H1 (cell line): ENCODE results near the gene BRAT1. TPM values are rescaled to one million over a fixed set of nuclear protein-coding genes. Genes with fewer than 3 reads are reported as not detected.

Source experiments
- CTCF ChIA-PET: fragments of 300-600 bp; sonication (Branson Sonifier 250); formaldehyde crosslinking; loops from one replicate; lab custom pipeline; 2021; ENCODE audit not compliant: partially characterized antibody; lab: Charles Lee
- POLR2A ChIA-PET: fragments of 300-600 bp; sonication (Branson Sonifier 250); formaldehyde crosslinking; loops from one replicate; lab custom pipeline; 2021; ENCODE audit warnings: inconsistent platforms; ENCODE audit not compliant: partially characterized antibody; lab: Charles Lee
- DNase-seq, 2 experiments: peaks; one replicate each; pipeline versions ENCODE4 v3.0.0 to v3.0.0-alpha.2; 2010 to 2022; ENCODE audit warnings: low spot score in 2 of 2, low read depth in 1 of 2, mixed read lengths in 1 of 2
- FAIRE-seq: peaks from 2 replicates; lab custom pipeline; 2011; peaks lifted over from hg19 to GRCh38; lab: Jason Lieb, UNC
- H2AFZ ChIP-seq: 2 replicates; pipeline ENCODE4 v1.8.1; 2012; ENCODE audit warnings: low read length, inconsistent platforms
- H2AK5ac ChIP-seq: 2 replicates; pipeline ENCODE4 v1.6.1; 2013; ENCODE audit warnings: low read depth, low read length
- H2BK120ac ChIP-seq: replicated peaks from 2 replicates; pipeline ENCODE3; 2013; ENCODE audit warnings: low read depth, low read length, inconsistent platforms
- H2BK12ac ChIP-seq: 2 replicates; pipeline ENCODE4 v1.6.1; 2013; ENCODE audit warnings: low read depth, low read length
- H2BK15ac ChIP-seq: 2 replicates; pipeline ENCODE4 v1.6.1; 2013; ENCODE audit warnings: low read length
- H2BK20ac ChIP-seq: 2 replicates; pipeline ENCODE4 v1.6.1; 2013; ENCODE audit warnings: low read length
- H2BK5ac ChIP-seq: 2 replicates; pipeline ENCODE4 v1.6.1; 2013; ENCODE audit warnings: low read depth, low read length
- H3K14ac ChIP-seq: 2 replicates; pipeline ENCODE4 v1.6.1; 2013; ENCODE audit warnings: inconsistent platforms; ENCODE audit not compliant: insufficient read length
- H3K18ac ChIP-seq: 2 replicates; pipeline ENCODE4 v1.6.1; 2013; ENCODE audit warnings: low read length; ENCODE audit errors: extremely low read depth
- H3K23ac ChIP-seq: 2 replicates; pipeline ENCODE4 v1.6.1; 2013; ENCODE audit warnings: inconsistent platforms; ENCODE audit not compliant: insufficient read length
- H3K23me2 ChIP-seq: 2 replicates; pipeline ENCODE4 v1.6.1; 2013; ENCODE audit warnings: low read depth, low read length
- H3K27ac ChIP-seq: 2 replicates; pipeline ENCODE4 v1.6.1; 2011; ENCODE audit warnings: low read depth, low read length, inconsistent platforms
- H3K27me3 ChIP-seq, 4 experiments: replicated peaks in 1 of 4; 1 replicate in 1 of 4; 2 replicates in 3 of 4; pipeline versions ENCODE4 v1.6.1 to v1.8.1; 2011 to 2013; ENCODE audit warnings: low read length in 3 of 4, mild to moderate bottlenecking in 3 of 4, inconsistent platforms in 2 of 4, mixed read lengths in 2 of 4, moderate library complexity in 1 of 4; ENCODE audit not compliant: control insufficient read depth in 3 of 4, insufficient read depth in 3 of 4; ENCODE audit errors: extremely low read depth in 1 of 4
- H3K36me3 ChIP-seq, 4 experiments: 2 replicates each; pipeline versions ENCODE4 v1.6.1 to v1.8.1; 2011 to 2013; ENCODE audit warnings: mild to moderate bottlenecking in 4 of 4, low read length in 3 of 4, moderate library complexity in 2 of 4, control low read depth in 1 of 4, inconsistent platforms in 1 of 4; ENCODE audit not compliant: insufficient read depth in 4 of 4, control insufficient read depth in 2 of 4
- H3K4ac ChIP-seq: replicated peaks from 2 replicates; pipeline ENCODE3; 2013; ENCODE audit warnings: low read length, low read depth, mixed read lengths, inconsistent platforms; ENCODE audit not compliant: insufficient read length
- H3K4me1 ChIP-seq, 4 experiments: replicated peaks in 1 of 4; 1 replicate in 1 of 4; 2 replicates in 3 of 4; pipeline versions ENCODE4 v1.6.1 to v1.8.1; 2011 to 2013; ENCODE audit warnings: low read length in 3 of 4, inconsistent platforms in 2 of 4, mixed read lengths in 1 of 4; ENCODE audit not compliant: insufficient read depth in 4 of 4, control insufficient read depth in 3 of 4
- H3K4me2 ChIP-seq, 2 experiments: 2 replicates each; pipeline versions ENCODE4 v1.6.1 to v1.8.1; 2011 to 2013; ENCODE audit warnings: low read depth in 2 of 2, low read length in 2 of 2, control low read depth in 1 of 2, inconsistent platforms in 1 of 2, mild to moderate bottlenecking in 1 of 2; ENCODE audit not compliant: insufficient read depth in 1 of 2
- H3K4me3 ChIP-seq, 4 experiments: fragments of 200-600, 300-600 bp in 1 of 4; sonication (generic), shearing (Covaris generic), sonication (Bioruptor Twin) in 1 of 4; 2 replicates each; pipeline versions ENCODE4 v1.5.1 to v1.8.1; 2011 to 2016; ENCODE audit warnings: low read length in 4 of 4, low read depth in 3 of 4, control low read depth in 2 of 4, inconsistent platforms in 2 of 4, mild to moderate bottlenecking in 2 of 4, mixed read lengths in 1 of 4, moderate library complexity in 1 of 4; ENCODE audit not compliant: insufficient read depth in 2 of 4; ENCODE audit errors: extremely low read depth in 1 of 4
- H3K56ac ChIP-seq: replicated peaks from 2 replicates; pipeline ENCODE3; 2013; ENCODE audit warnings: low read depth, mild to moderate bottlenecking, mixed read lengths, low read length, inconsistent platforms; ENCODE audit not compliant: insufficient read length
- H3K79me1 ChIP-seq: 2 replicates; pipeline ENCODE4 v1.6.1; 2013; ENCODE audit warnings: low read depth, low read length, control low read depth
- H3K79me2 ChIP-seq, 2 experiments: 2 replicates each; pipeline versions ENCODE4 v1.6.1 to v1.8.1; 2012 to 2013; ENCODE audit warnings: low read length in 2 of 2, mild to moderate bottlenecking in 2 of 2, inconsistent platforms in 1 of 2; ENCODE audit not compliant: insufficient read depth in 2 of 2, control insufficient read depth in 1 of 2
- H3K9ac ChIP-seq, 4 experiments: replicated peaks in 1 of 4; 1 replicate in 1 of 4; 2 replicates in 3 of 4; pipeline versions ENCODE4 v1.6.1 to v1.8.1; 2011 to 2013; ENCODE audit warnings: low read depth in 3 of 4, low read length in 3 of 4, control low read depth in 2 of 4, mild to moderate bottlenecking in 2 of 4, moderate library complexity in 2 of 4, inconsistent platforms in 1 of 4; ENCODE audit errors: extremely low read depth in 1 of 4
- H3K9me3 ChIP-seq, 2 experiments: 2 replicates each; pipeline versions ENCODE4 v1.6.1 to v1.8.1; 2012 to 2013; ENCODE audit warnings: mild to moderate bottlenecking in 2 of 2, moderate library complexity in 2 of 2, control low read depth in 1 of 2, inconsistent platforms in 1 of 2, low read depth in 1 of 2, low read length in 1 of 2, mixed read lengths in 1 of 2; ENCODE audit not compliant: insufficient read depth in 2 of 2
- H4K20me1 ChIP-seq, 2 experiments: replicated peaks in 1 of 2; 2 replicates each; pipeline versions ENCODE3 to v1.8.1; 2011 to 2013; ENCODE audit warnings: inconsistent platforms in 2 of 2, low read length in 2 of 2, mild to moderate bottlenecking in 1 of 2; ENCODE audit not compliant: insufficient read depth in 2 of 2, control insufficient read depth in 1 of 2
- H4K5ac ChIP-seq: 2 replicates; pipeline ENCODE4 v1.6.1; 2013; ENCODE audit warnings: low read length, low read depth, mixed read lengths, inconsistent platforms; ENCODE audit not compliant: insufficient read length
- H4K8ac ChIP-seq: 2 replicates; pipeline ENCODE4 v1.8.0; 2013; ENCODE audit warnings: mild to moderate bottlenecking, moderate library complexity, low read length, inconsistent platforms; ENCODE audit not compliant: insufficient read depth; ENCODE audit errors: extremely low read depth
- H4K91ac ChIP-seq: replicated peaks from 2 replicates; pipeline ENCODE3; 2013; ENCODE audit warnings: low read length, mixed read lengths, inconsistent platforms; ENCODE audit not compliant: insufficient read length
- HDAC2 ChIP-seq, 2 experiments: fragments of 300-600 bp in 1 of 2; sonication (generic) in 1 of 2; IDR thresholded peaks; 2 replicates each; pipeline ENCODE4 v1.6.1; 2011 to 2012; ENCODE audit warnings: low read depth in 2 of 2, low read length in 2 of 2, mild to moderate bottlenecking in 2 of 2, moderate library complexity in 2 of 2, borderline replicate concordance in 1 of 2, inconsistent platforms in 1 of 2
- KDM1A ChIP-seq: fragments of 200-600, 300-600 bp; sonication (generic); IDR thresholded peaks from 2 replicates; pipeline ENCODE4 v1.7.1; 2016; ENCODE audit warnings: mild to moderate bottlenecking, low read length, borderline replicate concordance
- NRF1 ChIP-seq: IDR thresholded peaks from 2 replicates; pipeline ENCODE4 v1.6.1; 2011; ENCODE audit warnings: mild to moderate bottlenecking, low read depth, low read length, improper control_type of control experiment
- POU5F1 ChIP-seq: IDR thresholded peaks from 2 replicates; pipeline ENCODE4 v1.6.1; 2011; ENCODE audit warnings: low read depth, mild to moderate bottlenecking, low read length, moderate library complexity
- RFX5 ChIP-seq: IDR thresholded peaks from 2 replicates; pipeline ENCODE4 v1.6.1; 2011; ENCODE audit warnings: low read depth, low read length, improper control_type of control experiment, borderline replicate concordance
- SIN3A ChIP-seq, 2 experiments: IDR thresholded peaks in 1 of 2; conservative IDR thresholded peaks in 1 of 2; 2 replicates each; pipeline ENCODE4 v1.6.1; 2011 to 2012; ENCODE audit warnings: low read length in 2 of 2, improper control_type of control experiment in 1 of 2, low read depth in 1 of 2, mild to moderate bottlenecking in 1 of 2
- SRF ChIP-seq: IDR thresholded peaks from 2 replicates; pipeline ENCODE4 v1.6.1; 2011; ENCODE audit warnings: mild to moderate bottlenecking, low read depth, low read length, moderate library complexity
- WGBS, 2 experiments: shearing (Covaris generic) in 1 of 2; methylation state at CpG; one replicate each; pipeline versions ENCODE4 v1.1.6 to v1.1.7; 2013 to 2015; ENCODE audit warnings: low lambda C conversion rate in 2 of 2, mixed read lengths in 2 of 2, inconsistent platforms in 1 of 2, low coverage in 1 of 2, missing lambda C conversion rate in 1 of 2; ENCODE audit not compliant: insufficient replicate concordance in 2 of 2, insufficient coverage in 1 of 2, insufficient read length in 1 of 2; ENCODE audit errors: extremely low coverage in 1 of 2, missing lambda C conversion rate in 1 of 2; 5-methylcytosine and 5-hydroxymethylcytosine counted together
- polyA plus RNA-seq, 7 experiments: library from polyadenylated mRNA; depleted of rRNA in 3 of 7; stranded (reverse) in 5 of 7; unstranded in 2 of 7; fragments of >200 nt in 5 of 7; fragments of 200-250 nt in 2 of 7; gene quantifications; 1 replicate in 5 of 7; 2 replicates in 1 of 7; 4 replicates in 1 of 7; pipeline versions ENCODE4 v1.2.1 to v1.2.3, GENCODE V29; 2011 to 2013; ENCODE audit warnings: missing spikeins in 2 of 7, mixed read lengths in 2 of 7
- total RNA-seq: library from RNA; stranded (reverse); fragmentation: NEBNext Ultra II Directional; extraction: Animal tissue kit (Norgen Biotek cat#: 25700); gene quantifications from 2 replicates; pipeline ENCODE4 v1.2.1, GENCODE V29; 2021

The BRAT1 gene
- total and polyA plus RNA-seq, 2 of the 8 experiments (the other 6 are each of a cell fraction or from before 2014, with no cell fraction given): 36.8 to 42.3 TPM

DNA sequence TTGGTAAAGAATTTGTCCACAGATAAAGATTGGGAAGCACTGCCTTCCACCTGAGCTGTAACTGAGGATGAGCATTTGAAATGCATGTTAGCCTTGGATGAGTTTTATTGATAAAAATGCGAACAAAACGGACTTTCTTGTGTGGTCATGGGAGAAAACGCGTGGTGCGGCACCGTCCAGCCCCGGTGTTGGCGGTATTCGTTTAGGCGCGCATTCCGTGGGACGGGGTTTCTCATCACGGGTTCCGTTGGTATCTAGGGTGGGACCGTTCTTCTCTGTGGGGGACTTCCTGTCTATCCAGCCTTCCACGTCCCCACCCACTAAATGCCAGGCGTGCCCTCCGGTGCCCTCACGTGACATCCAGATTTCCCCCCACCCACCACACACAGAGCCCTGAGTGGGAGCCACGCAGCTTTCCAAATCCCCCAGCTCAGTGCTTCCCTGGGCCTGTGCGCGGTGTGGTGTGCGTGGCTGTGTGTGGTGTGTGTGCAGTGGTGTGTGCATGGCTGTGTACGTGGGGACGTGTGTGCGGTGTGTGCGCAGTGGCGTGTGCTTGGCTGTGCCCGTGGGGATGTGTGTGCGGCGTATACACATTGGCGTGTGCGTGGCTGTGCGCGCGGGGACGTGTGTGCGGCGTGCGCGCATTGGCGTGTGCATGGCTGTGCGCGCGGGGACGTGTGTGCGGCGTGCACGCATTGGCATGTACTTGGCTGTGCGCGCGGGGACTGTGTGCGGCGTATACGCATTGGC lies 21.6 kb upstream of the BRAT1 start:
- Histone ChIP-seq H2BK5ac (no peak overlapping the region), H2AK5ac (no peak overlapping the region), H3K23ac (no peak overlapping the region), H4K91ac (no peak overlapping the region), H3K56ac (no peak overlapping the region), H3K9me3 (no peaks in the 10 kb centered on the region), H2BK12ac (no peak overlapping the region), H4K8ac (no peak overlapping the region), H3K4me1 (peaks cover 0 to 2% (median 0%) of the 10 kb centered on the region in 4 experiments; a peak in 1 of 7 replicates), H3K36me3 (no peaks in the 10 kb centered on the region), H3K4me2 (no peak overlapping the region), H2AFZ (no peak overlapping the region), H3K79me1 (no peaks in the 10 kb centered on the region), H3K79me2 (no peaks in the 10 kb centered on the region), H3K4me3 (no peak overlapping the region), H2BK120ac (no peak overlapping the region), H3K27me3 (no peaks in the 10 kb centered on the region), H3K27ac (no peak overlapping the region), H2BK20ac (no peak overlapping the region), H4K20me1 (peaks cover 0 to 2% of the 10 kb centered on the region in 2 experiments), H3K9ac (no peak overlapping the region; a peak in 2 of 7 replicates), H3K18ac (no peak overlapping the region), H3K23me2 (no peaks in the 10 kb centered on the region; the same call in 1 of the 2 replicates), H4K5ac (no peak overlapping the region), H3K4ac (no peak overlapping the region), H2BK15ac (peak overlapping the region; percentile 65; the same call in 1 of the 2 replicates), H3K14ac (no peak overlapping the region)
- TF ChIP-seq HDAC2 (IDR thresholded peaks at IDR 0.05; ENCODE audit: borderline replicate concordance in 1 of 2, low read depth in 2 of 2, low read length in 2 of 2) (no peak), KDM1A (no peak), POU5F1 (no peak), NRF1 (no peak), SIN3A (conservative IDR thresholded peaks at IDR 0.05 in 1 of 2, IDR thresholded peaks at IDR 0.05 in 1 of 2; ENCODE audit: low read depth in 1 of 2, low read length in 2 of 2) (no peak), RFX5 (no peak), SRF (no peak)
- POLR2A ChIA-PET: no interaction called here
- CTCF ChIA-PET: interaction anchor here (0.6 to 3.7 kb wide), 6 partner anchors 9 to 108 kb away, joined by 3 to 14 read pairs (median 4); no protein-coding TSS in a partner anchor
- FAIRE-seq (no peak), DNase-seq (no peak)
- 91% methylated on average over 43 of the region's 56 CpGs; no CpG with 5 or more reads in 1 of the 2 experiments for WGBS, 2 experiments
